ENCODE measurements around the gene ALKBH3. TPM values are rescaled to one million over a fixed set of nuclear protein-coding genes. Genes with fewer than 3 reads are reported as not detected.
A peak's percentile ranks its signal among the peaks of the same experiment; 100 is the strongest.

Gene ALKBH3
- total and polyA plus RNA-seq, 4 donors, result 22.7 to 39.8 (median 27.2) TPM

DNA sequence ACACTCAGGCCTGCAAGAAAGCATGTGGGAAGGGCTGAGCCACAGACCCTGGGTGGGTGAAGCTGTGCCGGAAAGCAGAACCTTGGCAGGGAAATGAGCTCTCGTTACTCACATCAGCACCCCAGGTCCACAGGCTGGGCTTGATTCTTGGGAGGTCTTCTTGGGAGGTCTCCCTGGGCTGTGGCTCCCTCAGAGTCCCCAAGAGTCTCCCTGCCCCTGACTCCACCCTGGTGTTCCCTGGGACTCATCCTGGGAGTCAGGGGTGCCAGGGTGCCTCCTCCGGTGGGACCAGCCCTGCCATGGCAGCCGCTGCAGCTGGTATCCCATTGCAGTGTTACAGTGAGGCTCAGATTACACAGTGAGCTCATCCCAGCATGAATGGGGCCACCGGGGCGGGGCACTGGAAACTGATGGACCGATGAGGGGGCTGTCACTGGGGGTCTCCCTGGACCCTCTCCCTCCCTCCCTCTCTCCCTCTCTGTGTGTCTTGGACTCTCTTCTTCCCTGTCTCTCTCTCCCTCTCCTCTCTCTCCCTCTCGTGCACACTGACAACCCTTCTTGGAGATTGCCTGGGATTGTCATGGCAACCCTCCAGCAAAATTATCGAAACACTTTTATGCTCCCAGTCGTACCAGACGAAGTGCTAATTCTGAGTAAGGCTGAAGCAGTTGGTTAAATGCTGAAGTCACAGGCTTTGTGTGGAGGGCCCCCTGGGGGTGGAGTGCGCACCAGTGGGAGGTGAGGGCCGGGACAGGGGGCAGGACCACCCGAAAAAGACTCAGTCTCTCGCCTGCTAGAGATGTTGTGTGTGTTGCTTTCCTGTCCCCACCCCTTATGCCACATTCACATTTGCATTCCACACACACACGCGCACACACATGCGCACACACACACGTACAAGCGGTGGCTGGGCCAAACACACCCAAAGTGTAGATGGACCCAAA, 53.2 kb downstream of the ALKBH3 start:
- peak in 3 of 6 donors; percentile 64 to 96 (median 94) for DNase-seq (ENCODE audit: low read depth in 4 of 6, low spot score in 6 of 6)
- no peaks in the 10 kb centered on the region for H3K27me3 ChIP-seq (ENCODE audit: control insufficient read depth, insufficient read depth, low read length)
- H3K27ac ChIP-seq (ENCODE audit: low read depth, low read length), result peak overlapping the region; percentile 29
- H3K4me1 ChIP-seq (ENCODE audit: control insufficient read depth, insufficient read depth, low read length), result peaks cover 33% of the 10 kb centered on the region
- no peaks in the 10 kb centered on the region for H3K9me3 ChIP-seq (ENCODE audit: control insufficient read depth, insufficient read depth, low read length)
- H3K4me3 ChIP-seq (ENCODE audit: low read depth, low read length), result no peak overlapping the region
- 25% methylated on average over 12 of the region's 20 CpGs for WGBS (ENCODE audit: insufficient coverage)
- peaks cover 2% of the 10 kb centered on the region for H3K36me3 ChIP-seq (ENCODE audit: control insufficient read depth, insufficient read depth, low read length)

DNA sequence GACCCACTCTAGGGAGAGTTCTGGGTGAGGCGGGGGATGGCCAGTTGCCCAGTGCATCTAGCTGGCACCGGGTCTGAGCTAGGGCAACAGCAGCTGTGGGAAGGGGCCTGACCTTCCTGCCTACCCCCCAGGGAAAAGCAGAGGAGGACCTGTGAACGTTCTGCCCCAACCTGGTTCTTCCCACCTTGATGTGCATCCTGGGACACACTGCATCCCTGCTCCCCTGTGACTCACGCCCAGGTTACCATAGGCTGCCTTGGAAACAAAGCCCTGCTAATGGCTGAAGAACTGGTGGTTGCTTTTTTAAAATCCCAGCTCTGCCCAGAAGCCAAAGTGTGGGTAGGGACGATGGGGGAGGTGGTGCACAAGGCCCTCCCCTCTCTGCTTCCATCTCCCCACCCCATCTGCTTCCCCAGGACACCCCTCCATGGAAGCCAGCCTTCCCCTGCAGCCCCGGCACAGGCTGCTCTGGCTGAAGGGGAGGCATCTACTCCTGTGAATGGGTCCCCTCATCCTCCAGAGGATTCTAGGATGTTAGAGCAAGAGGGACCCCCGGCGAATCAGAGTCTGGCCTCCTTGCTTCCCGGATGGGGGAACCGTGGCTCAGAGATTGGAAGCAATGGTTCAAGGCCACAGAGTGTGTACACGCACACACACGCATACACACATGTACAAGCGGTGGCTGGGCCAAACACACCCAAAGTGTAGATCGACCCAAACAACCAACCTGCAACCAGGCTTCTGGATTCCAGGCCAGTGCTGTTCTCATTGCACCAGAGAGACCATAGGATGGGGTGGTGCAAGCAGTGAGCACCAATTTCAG, 54.2 kb downstream of the ALKBH3 start:
- DNase-seq (ENCODE audit: low read depth in 4 of 6, low spot score in 6 of 6), result no peak
- no peak overlapping the region for H3K4me3 ChIP-seq (ENCODE audit: low read depth, low read length)

DNA sequence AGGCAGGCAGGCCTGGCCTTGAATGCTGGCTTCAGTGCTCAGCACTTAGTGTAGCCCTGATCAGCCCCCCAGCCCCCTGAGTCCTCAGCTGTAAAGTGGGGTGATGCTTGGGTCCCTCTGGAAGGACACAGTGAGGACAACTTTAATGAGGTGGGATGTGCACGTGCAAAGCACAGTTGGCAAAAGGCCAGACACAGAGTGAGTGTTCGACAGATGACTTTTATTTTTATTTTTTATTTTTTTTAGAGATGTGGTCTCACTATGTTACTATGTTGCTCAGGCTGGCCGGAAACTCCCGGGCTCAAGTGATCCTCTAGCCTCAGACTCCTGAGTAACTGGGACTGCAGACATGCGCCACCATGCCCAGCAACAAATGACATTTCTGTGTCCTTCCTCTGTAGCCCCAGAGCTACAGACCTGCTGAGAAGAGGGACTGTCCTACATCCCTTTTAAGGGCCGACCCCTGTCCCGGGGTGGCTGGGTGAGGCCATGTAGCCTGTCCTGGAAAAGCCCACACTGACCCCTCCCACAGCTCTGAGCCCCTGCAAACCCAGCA, 54.9 kb downstream of the ALKBH3 start:
- H3K4me1 ChIP-seq (ENCODE audit: control insufficient read depth, insufficient read depth, low read length), result peaks cover 33% of the 10 kb centered on the region
- H3K4me3 ChIP-seq (ENCODE audit: low read depth, low read length), result no peak overlapping the region
- WGBS (ENCODE audit: insufficient coverage), result 81% methylated on average over 5 of the region's 7 CpGs
- H3K9me3 ChIP-seq (ENCODE audit: control insufficient read depth, insufficient read depth, low read length), result no peaks in the 10 kb centered on the region
- H3K36me3 ChIP-seq (ENCODE audit: control insufficient read depth, insufficient read depth, low read length), result peaks cover 2% of the 10 kb centered on the region
- DNase-seq (ENCODE audit: low read depth in 4 of 6, low spot score in 6 of 6), result no peak
- no peak overlapping the region for H3K27ac ChIP-seq (ENCODE audit: low read depth, low read length)
- no peaks in the 10 kb centered on the region for H3K27me3 ChIP-seq (ENCODE audit: control insufficient read depth, insufficient read depth, low read length)

More for the DNA sequence above, 54.2 kb downstream of the ALKBH3 start:
- Histone ChIP-seq H3K9me3 (ENCODE audit: control insufficient read depth, insufficient read depth, low read length) (no peaks in the 10 kb centered on the region), H3K27ac (ENCODE audit: low read depth, low read length) (no peak overlapping the region), H3K36me3 (ENCODE audit: control insufficient read depth, insufficient read depth, low read length) (peaks cover 2% of the 10 kb centered on the region), H3K27me3 (ENCODE audit: control insufficient read depth, insufficient read depth, low read length) (no peaks in the 10 kb centered on the region), H3K4me1 (ENCODE audit: control insufficient read depth, insufficient read depth, low read length) (peaks cover 33% of the 10 kb centered on the region)
- 79% methylated on average over 11 of the region's 14 CpGs for WGBS (ENCODE audit: insufficient coverage)

GRCh38 chr11:43936076-43936475, 55.4 kb downstream of the ALKBH3 start:
- no peaks in the 10 kb centered on the region for H3K9me3 ChIP-seq (ENCODE audit: control insufficient read depth, insufficient read depth, low read length)
- H3K27me3 ChIP-seq (ENCODE audit: control insufficient read depth, insufficient read depth, low read length), result no peaks in the 10 kb centered on the region
- DNase-seq (ENCODE audit: low read depth in 4 of 6, low spot score in 6 of 6), result no peak
- peaks cover 32% of the 10 kb centered on the region for H3K4me1 ChIP-seq (ENCODE audit: control insufficient read depth, insufficient read depth, low read length)
- no peak overlapping the region for H3K27ac ChIP-seq (ENCODE audit: low read depth, low read length)
- no peak overlapping the region for H3K4me3 ChIP-seq (ENCODE audit: low read depth, low read length)
- H3K36me3 ChIP-seq (ENCODE audit: control insufficient read depth, insufficient read depth, low read length), result peaks cover under 1% of the 10 kb centered on the region
- 100% methylated on average over 2 of the region's 7 CpGs for WGBS (ENCODE audit: insufficient coverage)

DNA sequence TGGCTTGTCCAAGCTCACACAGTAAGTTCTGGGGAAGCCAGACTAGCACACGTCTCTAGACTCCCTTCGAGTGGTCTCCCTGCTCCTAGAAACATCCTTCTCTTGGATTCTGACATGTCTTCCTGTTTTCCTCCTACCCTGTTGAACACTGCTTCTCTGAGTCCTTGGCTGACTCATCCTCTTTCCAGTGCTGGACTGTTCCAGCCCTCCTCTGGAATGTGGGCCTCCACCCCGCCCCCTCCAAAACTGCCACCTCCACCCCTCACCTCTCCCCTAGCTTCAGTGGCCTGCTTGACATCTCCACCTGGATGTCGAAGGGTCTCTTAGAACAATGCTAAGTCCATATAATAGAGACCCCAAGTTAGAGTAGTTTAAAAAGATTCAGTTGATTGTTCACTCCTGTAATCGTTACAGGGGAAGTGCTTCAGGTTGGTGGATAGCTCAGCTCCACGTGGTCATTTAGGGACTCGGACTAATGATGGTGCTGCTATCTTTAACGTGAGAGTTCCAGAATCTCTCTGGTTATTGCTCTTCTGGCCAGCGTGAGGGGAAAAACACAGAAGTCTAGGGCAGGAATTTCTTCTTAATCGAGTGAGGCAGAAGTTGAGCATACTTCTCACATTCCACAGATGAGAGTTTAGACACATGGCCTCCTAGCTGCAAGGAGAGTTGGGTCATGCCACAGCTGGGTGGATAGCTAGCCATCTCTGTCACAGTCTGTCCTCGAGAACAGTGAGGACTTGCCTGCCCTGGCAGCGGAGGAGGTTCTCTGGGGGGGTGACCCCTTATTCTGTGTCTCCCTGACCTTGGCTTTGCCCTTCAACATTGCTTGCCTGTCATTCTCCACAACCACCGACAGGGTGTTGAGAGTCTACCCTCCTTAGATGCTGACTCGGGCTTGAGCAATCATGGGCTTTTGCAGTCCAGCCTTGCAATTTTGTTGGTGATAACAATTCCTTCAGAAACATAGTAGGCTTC, 57.1 kb downstream of the ALKBH3 start:
- Histone ChIP-seq H3K4me1 (ENCODE audit: control insufficient read depth, insufficient read depth, low read length) (peaks cover 38% of the 10 kb centered on the region), H3K36me3 (ENCODE audit: control insufficient read depth, insufficient read depth, low read length) (no peaks in the 10 kb centered on the region), H3K27ac (ENCODE audit: low read depth, low read length) (no peak overlapping the region), H3K9me3 (ENCODE audit: control insufficient read depth, insufficient read depth, low read length) (no peaks in the 10 kb centered on the region), H3K27me3 (ENCODE audit: control insufficient read depth, insufficient read depth, low read length) (no peaks in the 10 kb centered on the region), H3K4me3 (ENCODE audit: low read depth, low read length) (no peak overlapping the region)
- DNase-seq (ENCODE audit: low read depth in 4 of 6, low spot score in 6 of 6), result no peak
- 79% methylated on average over 10 of the region's 14 CpGs for WGBS (ENCODE audit: insufficient coverage)

DNA sequence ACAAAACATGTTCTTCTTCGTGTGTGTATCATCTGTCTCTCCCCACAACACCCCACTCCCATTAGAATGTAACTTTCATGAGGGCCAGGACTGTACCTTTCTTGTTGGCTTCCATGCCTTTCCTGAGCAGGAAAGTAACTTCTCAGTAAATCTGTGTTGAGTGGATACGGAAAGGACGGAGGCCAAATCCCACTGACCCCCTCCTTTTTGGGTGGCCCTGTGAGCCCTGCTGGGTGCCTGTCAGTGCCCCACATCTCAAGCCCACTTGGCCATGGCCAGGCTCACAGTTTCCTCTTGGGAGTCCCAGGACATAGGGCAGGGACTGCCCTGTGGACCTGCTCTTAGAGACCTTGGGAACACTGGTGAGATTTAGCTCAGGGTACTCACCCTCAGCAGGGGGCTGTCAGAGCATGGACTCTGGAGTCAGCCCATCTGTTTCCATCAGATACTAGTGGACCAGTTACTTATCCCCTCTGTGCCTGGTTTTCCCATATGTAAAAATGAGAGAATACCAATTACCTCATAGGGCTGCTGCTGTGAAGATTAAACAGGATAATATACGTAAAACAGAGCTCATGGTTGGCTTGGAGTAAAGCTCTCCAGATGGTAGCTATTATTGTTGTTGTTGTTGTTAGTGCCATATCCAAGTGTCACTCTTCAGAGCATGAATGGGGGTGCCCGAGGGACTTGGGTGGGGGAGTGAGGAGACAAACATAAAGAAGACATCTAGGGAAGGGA, 60.8 kb downstream of the ALKBH3 start:
- Histone ChIP-seq H3K27ac (ENCODE audit: low read depth, low read length) (peak overlapping the region; percentile 91), H3K36me3 (ENCODE audit: control insufficient read depth, insufficient read depth, low read length) (peaks cover 2% of the 10 kb centered on the region)
- 51% methylated on average over 5 of the region's 5 CpGs for WGBS (ENCODE audit: insufficient coverage)

DNA sequence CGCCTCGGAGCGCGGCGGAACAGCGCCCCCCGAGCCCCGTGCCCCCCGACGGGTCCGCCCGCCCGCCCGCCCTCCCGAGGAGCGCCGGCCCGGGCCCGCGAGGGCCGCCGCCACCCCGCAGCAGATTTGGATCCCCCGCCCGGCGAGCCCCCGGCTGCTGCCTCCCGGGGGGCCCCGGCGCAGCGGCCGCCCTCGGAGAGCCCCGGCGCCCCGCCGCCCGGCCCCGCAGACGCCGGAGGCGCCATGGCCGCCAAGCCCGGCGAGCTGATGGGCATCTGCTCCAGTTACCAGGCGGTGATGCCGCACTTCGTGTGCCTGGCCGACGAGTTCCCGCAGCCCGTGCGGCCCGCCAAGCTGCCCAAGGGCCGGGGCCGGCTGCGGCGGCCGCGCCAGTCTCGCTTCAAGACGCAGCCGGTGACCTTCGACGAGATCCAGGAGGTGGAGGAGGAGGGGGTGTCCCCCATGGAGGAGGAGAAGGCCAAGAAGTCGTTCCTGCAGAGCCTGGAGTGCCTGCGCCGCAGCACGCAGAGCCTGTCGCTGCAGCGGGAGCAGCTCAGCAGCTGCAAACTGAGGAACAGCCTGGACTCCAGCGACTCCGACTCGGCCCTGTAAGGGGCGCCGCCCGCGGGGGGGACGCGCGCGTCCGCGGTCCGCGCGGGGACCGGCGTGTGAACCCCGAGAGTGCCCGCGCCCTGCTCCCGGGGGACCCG, 62.2 kb downstream of the ALKBH3 start:
- DNase-seq (ENCODE audit: low read depth in 4 of 6, low spot score in 6 of 6), result peak in 2 of 6 donors; percentile 77 to 78
- 0% methylated on average over 94 of the region's 94 CpGs for WGBS (ENCODE audit: insufficient coverage)

More for the DNA sequence above, 60.8 kb downstream of the ALKBH3 start:
- no peak for DNase-seq (ENCODE audit: low read depth in 4 of 6, low spot score in 6 of 6)
- Histone ChIP-seq H3K4me1 (ENCODE audit: control insufficient read depth, insufficient read depth, low read length) (peaks cover 36% of the 10 kb centered on the region), H3K4me3 (ENCODE audit: low read depth, low read length) (peak overlapping the region; percentile 67), H3K27me3 (ENCODE audit: control insufficient read depth, insufficient read depth, low read length) (peaks cover 12% of the 10 kb centered on the region), H3K9me3 (ENCODE audit: control insufficient read depth, insufficient read depth, low read length) (no peaks in the 10 kb centered on the region)

DNA sequence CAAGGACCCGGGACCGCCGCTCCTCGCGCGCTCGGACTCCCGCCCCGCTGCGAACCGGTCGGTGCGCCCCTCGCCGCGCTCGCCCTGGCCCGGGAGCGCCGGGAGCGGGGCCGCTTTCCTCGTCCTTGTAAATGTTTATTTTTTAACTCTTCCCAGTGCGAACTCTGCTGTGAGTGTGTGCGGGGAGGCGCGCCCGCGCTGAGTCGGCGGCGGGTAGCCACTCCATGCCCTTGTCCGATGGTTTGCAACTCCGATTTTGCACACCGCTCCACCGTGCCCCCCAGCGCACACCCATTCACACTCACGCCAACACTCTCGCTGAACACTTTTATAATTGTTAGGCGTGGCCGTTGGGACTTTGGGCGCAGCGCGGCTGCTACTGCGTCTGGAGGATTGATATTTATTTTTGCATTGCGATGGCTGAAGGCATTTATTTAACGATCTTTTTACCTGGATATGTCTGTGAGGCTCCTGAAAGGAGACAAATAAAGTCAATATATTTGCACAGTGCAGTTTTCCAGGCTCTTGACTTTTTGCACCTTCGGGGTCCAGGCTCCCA, 62.8 kb downstream of the ALKBH3 start:
- peaks cover 51% of the 10 kb centered on the region for H3K4me1 ChIP-seq (ENCODE audit: control insufficient read depth, insufficient read depth, low read length)
- DNase-seq (ENCODE audit: low read depth in 4 of 6, low spot score in 6 of 6), result peak in 1 of 6 donors; percentile 61
- H3K36me3 ChIP-seq (ENCODE audit: control insufficient read depth, insufficient read depth, low read length), result peaks cover 2% of the 10 kb centered on the region
- H3K4me3 ChIP-seq (ENCODE audit: low read depth, low read length), result peak overlapping the region; percentile 78
- peak overlapping the region; percentile 82 for H3K27ac ChIP-seq (ENCODE audit: low read depth, low read length)
- peaks cover 12% of the 10 kb centered on the region for H3K27me3 ChIP-seq (ENCODE audit: control insufficient read depth, insufficient read depth, low read length)
- WGBS (ENCODE audit: insufficient coverage), result under 1% methylated on average over 42 of the region's 48 CpGs
- no peaks in the 10 kb centered on the region for H3K9me3 ChIP-seq (ENCODE audit: control insufficient read depth, insufficient read depth, low read length)

More for the DNA sequence above, 62.2 kb downstream of the ALKBH3 start:
- H3K27me3 ChIP-seq (ENCODE audit: control insufficient read depth, insufficient read depth, low read length), result peaks cover 12% of the 10 kb centered on the region
- H3K36me3 ChIP-seq (ENCODE audit: control insufficient read depth, insufficient read depth, low read length), result peaks cover 2% of the 10 kb centered on the region
- peaks cover 45% of the 10 kb centered on the region for H3K4me1 ChIP-seq (ENCODE audit: control insufficient read depth, insufficient read depth, low read length)
- H3K4me3 ChIP-seq (ENCODE audit: low read depth, low read length), result peak overlapping the region; percentile 78
- peak overlapping the region; percentile 82 for H3K27ac ChIP-seq (ENCODE audit: low read depth, low read length)
- no peaks in the 10 kb centered on the region for H3K9me3 ChIP-seq (ENCODE audit: control insufficient read depth, insufficient read depth, low read length)

All from spinal cord (tissue), 10 donors.